Naive thymus-derived CD8-positive, alpha-beta T cell (primary cell): ENCODE measurements around the gene LIN9. TPM values are rescaled to one million over a fixed set of nuclear protein-coding genes. Genes with fewer than 3 reads are reported as not detected.
A peak's percentile ranks its signal among the peaks of the same experiment; 100 is the strongest.
"Not testable (repeated sequence)": the region's sequence is repeated elsewhere in the genome, so short reads cannot be mapped to it uniquely, and the experiment has no call there.

ENCODE experiments used
- ATAC-seq, 2 donors: fragments of 150-1000 bp; cut with Tn5 transposase in 1 of 2; sonication (Bioruptor Pico), chemical (Tn5 transposase) in 1 of 2; 1 replicate in 1 of 2; 2 replicates in 1 of 2; pipeline ENCODE4 v1.10.0; 2021; ENCODE audit warnings: mild to moderate bottlenecking in 2 of 2, moderate library complexity in 2 of 2
- POLR2A ChIA-PET: fragments of 350-600 bp; sonication (Branson Sonifier 250); formaldehyde crosslinking; loops from one replicate; lab custom pipeline; 2021; ENCODE audit warnings: antibody characterized with exemption; lab: Charles Lee
- DNase-seq, 10 donors: peaks; one replicate each; pipeline versions ENCODE4 v3.0.0 to v3.0.0-alpha.2; 2020 to 2022
- H3K27ac Mint-ChIP-seq, 10 donors: one replicate each; pipeline ENCODE4 v1.8.0; 2020 to 2022; ENCODE audit warnings: mild to moderate bottlenecking in 10 of 10, mixed read lengths in 10 of 10, moderate library complexity in 4 of 10, inconsistent platforms in 1 of 10
- H3K27me3 Mint-ChIP-seq, 5 donors: one replicate each; pipeline ENCODE4 v1.8.0; 2021 to 2022; ENCODE audit warnings: mixed read lengths in 5 of 5
- H3K36me3 Mint-ChIP-seq, 3 donors: one replicate each; pipeline ENCODE4 v1.8.0; 2020 to 2022; ENCODE audit warnings: mixed read lengths in 3 of 3, mild to moderate bottlenecking in 2 of 3, inconsistent platforms in 1 of 3
- H3K4me1 Mint-ChIP-seq, 4 donors: one replicate each; pipeline ENCODE4 v1.8.0; 2021 to 2022; ENCODE audit warnings: mixed read lengths in 4 of 4
- H3K4me3 Mint-ChIP-seq, 10 donors: one replicate each; pipeline ENCODE4 v1.8.0; 2020 to 2022; ENCODE audit warnings: mild to moderate bottlenecking in 10 of 10, mixed read lengths in 10 of 10, moderate library complexity in 6 of 10, inconsistent platforms in 1 of 10
- H3K9me3 Mint-ChIP-seq, 9 donors: one replicate each; pipeline ENCODE4 v1.8.0; 2020 to 2022; ENCODE audit warnings: mixed read lengths in 9 of 9, mild to moderate bottlenecking in 3 of 9, inconsistent platforms in 1 of 9, moderate library complexity in 1 of 9
- polyA plus RNA-seq, 3 donors: library from polyadenylated mRNA; unstranded; fragments of 300-500 nt; fragmentation: Illumina TruSeq; gene quantifications; one replicate each; pipeline ENCODE4 v1.2.3, GENCODE V29; 2021
- total RNA-seq, 8 experiments: library from RNA in 2 of 8; stranded (reverse) in 2 of 8; gene quantifications; one replicate each; pipeline ENCODE4 v1.2.3 and lab custom pipeline; 2021 to 2026

The LIN9 gene
- total and polyA plus RNA-seq, 5 experiments from 2014 or later = 3.6 to 8.7 (median 4.2) TPM

DNA sequence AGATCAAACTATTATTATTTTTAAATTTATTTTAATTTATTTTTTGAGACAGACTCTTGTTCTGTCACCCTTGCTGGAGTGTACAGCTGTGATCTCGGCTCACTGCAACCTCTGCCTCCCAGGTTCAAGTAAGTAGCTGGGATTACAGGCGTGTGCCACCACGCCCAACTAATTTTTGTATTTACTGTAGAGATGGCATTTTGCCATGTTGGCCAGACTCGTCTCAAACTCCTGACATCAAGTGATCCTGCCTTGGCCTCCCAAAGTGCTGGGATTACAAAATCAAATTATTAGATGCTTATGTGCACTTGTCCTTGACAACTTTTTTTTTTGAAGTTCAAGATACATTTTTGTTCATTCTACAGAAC is 15.4 kb downstream of the LIN9 start:
- DNase-seq (no peak), ATAC-seq (no peak)
- POLR2A ChIA-PET = no interaction called here
- H3K9me3 Mint-ChIP-seq = no peaks in the 10 kb centered on the region
- no peaks in the 10 kb centered on the region for H3K4me1 Mint-ChIP-seq
- H3K4me3 Mint-ChIP-seq = no peak overlapping the region
- H3K27ac Mint-ChIP-seq = no peak overlapping the region
- peaks cover 0 to 59% (median 7%) of the 10 kb centered on the region in 3 donors for H3K36me3 Mint-ChIP-seq
- H3K27me3 Mint-ChIP-seq = no peaks in the 10 kb centered on the region

- Mint-ChIP-seq H3K4me3 (no peak overlapping the region), H3K27ac (no peak overlapping the region), H3K9me3 (no peaks in the 10 kb centered on the region), H3K36me3 (peaks cover 0 to 57% (median 7%) of the 10 kb centered on the region in 3 donors), H3K27me3 (no peaks in the 10 kb centered on the region), H3K4me1 (no peaks in the 10 kb centered on the region)
- POLR2A ChIA-PET = no interaction called here
- ATAC-seq (no peak), DNase-seq (no peak)
These were observed 16.0 kb downstream of the LIN9 start for GRCh38 chr1:226292874-226293552.

GRCh38 chr1:226287587-226287986 is 21.4 kb downstream of the LIN9 start:
- Mint-ChIP-seq H3K27me3 (no peaks in the 10 kb centered on the region), H3K9me3 (no peaks in the 10 kb centered on the region), H3K4me1 (no peaks in the 10 kb centered on the region), H3K4me3 (no peak overlapping the region), H3K27ac (no peak overlapping the region), H3K36me3 (peaks cover 0 to 43% (median 17%) of the 10 kb centered on the region in 3 donors)
- DNase-seq = no peak
- ATAC-seq = no peak
- POLR2A ChIA-PET = no interaction called here

- no peak overlapping the region for H3K4me3 Mint-ChIP-seq
- no peaks in the 10 kb centered on the region for H3K27me3 Mint-ChIP-seq
- no peak for DNase-seq
- H3K36me3 Mint-ChIP-seq = peaks cover 0 to 35% (median 17%) of the 10 kb centered on the region in 3 donors
- POLR2A ChIA-PET = no interaction called here
- peaks cover 0 to 5% (median 0%) of the 10 kb centered on the region in 4 donors for H3K4me1 Mint-ChIP-seq
- ATAC-seq = no peak
- peak overlapping the region in 2 of 10 donors; percentile 0 to 33 for H3K27ac Mint-ChIP-seq
- H3K9me3 Mint-ChIP-seq = no peaks in the 10 kb centered on the region
These were observed 27.9 kb downstream of the LIN9 start for GRCh38 chr1:226281058-226281457.

DNA sequence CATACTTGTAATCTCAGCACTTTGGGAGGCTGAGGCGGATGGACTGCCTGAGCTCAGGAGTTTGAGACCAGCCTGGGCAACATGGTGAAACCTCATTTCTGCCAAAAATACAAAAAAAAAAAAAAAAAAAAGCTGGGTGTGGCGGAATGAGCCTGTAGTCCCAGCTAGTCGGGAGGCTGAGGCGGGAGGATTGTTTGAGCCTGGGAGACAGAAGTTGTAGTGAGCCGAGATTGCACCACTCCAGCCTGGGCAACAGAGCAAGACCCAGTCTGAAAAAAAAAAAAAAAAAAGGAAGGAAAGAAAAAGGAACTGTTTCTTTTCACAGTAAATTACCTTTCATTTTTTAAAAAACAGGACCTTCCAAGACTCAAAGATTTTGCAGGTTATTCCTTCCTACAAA is 29.5 kb downstream of the LIN9 start:
- POLR2A ChIA-PET = no interaction called here
- Mint-ChIP-seq H3K27me3 (no peaks in the 10 kb centered on the region), H3K27ac (no peak overlapping the region), H3K36me3 (peaks cover 0 to 36% (median 12%) of the 10 kb centered on the region in 3 donors), H3K9me3 (no peaks in the 10 kb centered on the region), H3K4me1 (peaks cover 0 to 5% (median 0%) of the 10 kb centered on the region in 4 donors), H3K4me3 (no peak overlapping the region)
- no peak for DNase-seq
- ATAC-seq = no peak

- Mint-ChIP-seq H3K4me3 (no peak overlapping the region), H3K4me1 (peaks cover 0 to 5% (median 0%) of the 10 kb centered on the region in 4 donors), H3K36me3 (peaks cover 0 to 29% (median 12%) of the 10 kb centered on the region in 3 donors), H3K9me3 (no peaks in the 10 kb centered on the region), H3K27me3 (no peaks in the 10 kb centered on the region), H3K27ac (no peak overlapping the region)
- POLR2A ChIA-PET = no interaction called here
- no peak for DNase-seq
- no peak for ATAC-seq
These were observed 31.1 kb downstream of the LIN9 start for GRCh38 chr1:226277897-226278296.

- no peak for ATAC-seq
- no peak for DNase-seq
- no peaks in the 10 kb centered on the region for H3K9me3 Mint-ChIP-seq
- no peaks in the 10 kb centered on the region for H3K27me3 Mint-ChIP-seq
- H3K36me3 Mint-ChIP-seq = peaks cover 0 to 31% (median 11%) of the 10 kb centered on the region in 3 donors
- H3K4me3 Mint-ChIP-seq = no peak overlapping the region
- H3K27ac Mint-ChIP-seq = no peak overlapping the region
- H3K4me1 Mint-ChIP-seq = peaks cover 0 to 5% (median 0%) of the 10 kb centered on the region in 4 donors
- POLR2A ChIA-PET = no interaction called here
These were observed 32.0 kb downstream of the LIN9 start for GRCh38 chr1:226276987-226277386.

DNA sequence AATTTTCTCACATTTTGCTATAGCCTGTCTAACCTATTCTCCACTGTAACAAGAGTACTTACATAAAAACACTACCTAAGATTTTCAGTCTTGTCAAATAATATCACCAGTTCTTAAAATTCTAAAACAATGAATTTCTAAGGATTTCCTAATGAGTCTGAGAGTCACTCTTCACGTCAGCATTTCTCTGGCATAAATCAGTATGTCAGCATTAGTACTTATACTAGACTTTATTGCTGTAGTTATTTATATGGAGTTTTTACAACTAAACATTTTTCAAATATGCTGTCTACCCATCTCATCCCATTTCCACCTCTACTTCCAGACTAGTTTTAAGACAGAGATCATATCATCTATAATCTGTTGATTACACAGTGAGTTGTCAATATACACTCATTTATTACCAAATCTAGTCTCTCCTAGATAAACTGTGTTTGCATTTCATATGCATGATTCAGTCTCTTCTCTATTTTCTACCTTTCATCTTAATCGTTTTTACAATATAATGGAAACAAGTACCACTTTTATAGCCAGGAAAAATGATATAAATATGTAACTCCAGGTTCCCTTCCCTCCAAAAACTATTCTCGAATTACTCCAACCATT is 32.8 kb downstream of the LIN9 start:
- POLR2A ChIA-PET = no interaction called here
- DNase-seq (no peak), ATAC-seq (no peak)
- Mint-ChIP-seq H3K27me3 (no peaks in the 10 kb centered on the region), H3K36me3 (peaks cover 0 to 29% (median 11%) of the 10 kb centered on the region in 3 donors), H3K9me3 (no peaks in the 10 kb centered on the region), H3K27ac (no peak overlapping the region), H3K4me1 (peaks cover 0 to 5% (median 0%) of the 10 kb centered on the region in 4 donors), H3K4me3 (no peak overlapping the region)

GRCh38 chr1:226274138-226274537 is 34.8 kb downstream of the LIN9 start:
- H3K4me1 Mint-ChIP-seq = no peaks in the 10 kb centered on the region
- H3K27me3 Mint-ChIP-seq = no peaks in the 10 kb centered on the region
- peaks cover 0 to 24% (median 11%) of the 10 kb centered on the region in 3 donors for H3K36me3 Mint-ChIP-seq
- no peak overlapping the region for H3K27ac Mint-ChIP-seq
- ATAC-seq (no peak), DNase-seq (no peak)
- H3K9me3 Mint-ChIP-seq = no peaks in the 10 kb centered on the region
- POLR2A ChIA-PET = interaction anchor here (0.7 kb wide), 2 partner anchors 18 to 877 kb away, joined by 3 to 5 read pairs; no protein-coding TSS in a partner anchor
- H3K4me3 Mint-ChIP-seq = no peak overlapping the region

DNA sequence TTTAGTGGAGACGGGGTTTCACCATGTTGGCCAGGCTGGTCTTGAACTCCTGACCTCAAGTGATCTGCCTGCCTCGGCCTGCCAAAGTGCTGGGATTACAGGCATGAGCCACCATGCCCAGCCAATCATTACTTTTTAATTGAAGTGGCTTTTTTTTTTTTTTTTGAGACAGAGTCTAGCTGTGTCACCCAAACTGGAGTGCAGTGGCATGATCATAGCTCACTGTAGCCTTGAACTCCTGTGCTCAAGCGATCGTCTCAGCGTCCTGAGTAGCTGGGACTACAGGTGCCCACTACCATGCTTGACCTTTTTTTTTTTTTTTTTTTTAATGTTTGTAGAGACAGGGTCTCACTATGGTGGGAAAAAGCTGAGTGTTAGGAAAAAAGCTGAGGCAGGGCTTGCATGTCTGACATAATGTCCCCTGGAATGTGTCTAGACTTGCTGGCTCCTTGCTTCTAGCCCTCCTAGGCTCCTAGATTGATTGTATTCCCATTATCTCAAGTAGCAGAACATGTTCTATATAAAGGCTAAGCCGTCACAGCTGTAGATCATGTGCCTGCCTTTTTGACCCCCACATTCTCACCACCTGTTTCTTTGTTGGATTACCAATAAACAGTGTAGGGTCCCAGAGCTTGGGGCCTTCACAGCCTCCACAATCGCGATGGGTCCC is 36.6 kb downstream of the LIN9 start:
- H3K27me3 Mint-ChIP-seq = not testable (repeated sequence)

DNA sequence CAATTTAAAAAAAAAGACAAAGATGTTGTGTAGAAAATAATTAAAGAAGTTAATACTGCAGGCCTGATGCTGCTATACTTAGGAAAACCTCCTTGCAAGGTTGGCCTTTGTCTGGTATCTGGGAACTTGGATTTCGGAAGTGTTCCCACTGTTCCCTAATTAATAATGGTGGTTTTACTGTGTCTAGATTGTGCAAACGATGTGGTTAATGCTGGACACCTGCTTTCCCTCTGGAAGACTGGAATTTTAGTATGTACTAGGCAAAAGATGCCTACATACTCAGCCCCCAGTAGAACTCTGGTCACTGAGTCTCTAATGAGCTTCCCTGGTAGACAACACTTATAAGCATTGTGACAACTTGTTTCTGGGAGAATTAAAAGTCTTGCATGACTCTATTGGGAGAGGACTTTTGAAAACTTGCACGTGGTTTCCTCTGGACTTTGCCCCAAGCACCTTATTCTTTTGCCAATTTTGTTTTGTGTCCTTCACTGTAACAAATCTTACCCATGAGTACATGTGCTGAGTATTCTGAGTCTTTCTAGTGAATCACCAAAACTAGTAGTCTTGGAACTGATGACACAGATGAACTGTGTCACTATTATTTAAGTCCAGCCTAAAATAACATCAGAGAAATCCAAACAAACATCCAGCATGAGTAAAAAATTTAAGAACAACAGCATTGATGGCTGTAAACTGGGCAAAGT is 40.4 kb downstream of the LIN9 start:
- H3K36me3 Mint-ChIP-seq = peaks cover 0 to 36% (median 6%) of the 10 kb centered on the region in 3 donors
- H3K9me3 Mint-ChIP-seq = no peaks in the 10 kb centered on the region
- no peaks in the 10 kb centered on the region for H3K4me1 Mint-ChIP-seq
- no peak for DNase-seq
- no peaks in the 10 kb centered on the region for H3K27me3 Mint-ChIP-seq
- H3K27ac Mint-ChIP-seq = no peak overlapping the region
- no peak overlapping the region for H3K4me3 Mint-ChIP-seq
- ATAC-seq = no peak
- POLR2A ChIA-PET = no interaction called here

More for the DNA sequence above, 36.6 kb downstream of the LIN9 start:
- ATAC-seq, POLR2A ChIA-PET, H3K4me1 Mint-ChIP-seq, H3K9me3 Mint-ChIP-seq, DNase-seq, H3K27ac Mint-ChIP-seq, H3K4me3 Mint-ChIP-seq: not testable (repeated sequence)
- peaks cover 0 to 32% (median 13%) of the 10 kb centered on the region in 3 donors for H3K36me3 Mint-ChIP-seq

DNA sequence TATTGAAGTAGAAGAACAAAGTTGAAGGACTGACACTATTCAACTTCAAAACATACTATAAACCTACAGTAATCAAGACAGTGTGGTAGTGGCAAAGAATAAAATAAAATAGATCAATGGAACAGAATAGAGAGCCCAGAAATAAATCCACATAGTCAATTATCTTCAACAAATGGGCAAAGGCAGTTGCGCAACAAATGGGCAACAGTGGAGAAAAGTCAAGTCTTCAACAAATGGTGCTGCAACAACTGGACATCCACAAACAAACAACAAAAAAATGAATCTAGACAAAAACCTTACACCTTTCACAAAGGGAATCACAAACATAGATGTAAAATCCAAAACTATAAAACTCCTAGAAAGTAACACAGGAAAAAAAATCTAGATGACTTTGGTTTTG is 47.1 kb downstream of the LIN9 start:
- H3K4me1 Mint-ChIP-seq = no peaks in the 10 kb centered on the region
- peaks cover 21 to 55% (median 43%) of the 10 kb centered on the region in 3 donors for H3K36me3 Mint-ChIP-seq
- H3K27me3 Mint-ChIP-seq = no peaks in the 10 kb centered on the region
- H3K9me3 Mint-ChIP-seq = peaks cover 0 to 26% (median 16%) of the 10 kb centered on the region in 9 donors
- DNase-seq (no peak), ATAC-seq (no peak)
- no peak overlapping the region for H3K4me3 Mint-ChIP-seq
- POLR2A ChIA-PET = no interaction called here
- no peak overlapping the region for H3K27ac Mint-ChIP-seq
